Measurements from ENCODE around the gene CD99L2. TPM values are rescaled to one million over a fixed set of nuclear protein-coding genes. Genes with fewer than 3 reads are reported as not detected.

The CD99L2 gene
- total RNA-seq, 1 experiment from 2014 or later = 7.3 TPM

DNA sequence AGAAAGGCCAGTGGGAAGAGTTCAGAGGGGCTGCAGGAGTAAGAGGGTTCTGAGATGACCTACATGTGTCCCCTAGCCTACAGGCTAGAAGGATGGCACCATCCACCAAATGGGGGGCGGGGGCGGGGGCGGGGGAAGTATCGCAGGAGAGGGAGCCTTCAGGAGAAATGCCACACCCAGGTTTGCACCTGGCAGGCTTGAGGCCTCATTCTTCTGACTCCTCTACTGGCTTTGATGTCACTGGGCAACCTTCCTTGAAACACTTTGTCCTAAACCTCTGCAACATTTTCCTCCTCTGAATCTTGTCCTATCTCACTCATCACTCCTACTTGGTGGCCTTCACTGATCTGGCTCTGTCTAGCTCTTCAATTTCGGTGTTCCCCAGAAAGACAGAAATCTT is 24.0 kb downstream of the CD99L2 start:
- no CpG with 5 or more reads among the region's 5 CpGs for WGBS (ENCODE audit: extremely low coverage, insufficient read length, low lambda C conversion rate)

More for the DNA sequence above, 24.0 kb downstream of the CD99L2 start:
- no peak overlapping the region for H2BK5ac ChIP-seq (ENCODE audit: insufficient read length, low read length)
- Mint-ChIP-seq H3K36me3 (ENCODE audit: insufficient read depth in 1 of 3, low read depth in 3 of 3) (peaks cover 18 to 27% (median 20%) of the 10 kb centered on the region in 3 experiments), H3K9me3 (peaks cover 60 to 84% of the 10 kb centered on the region in 2 experiments), H3K4me1 (peaks cover 32 to 36% of the 10 kb centered on the region in 2 experiments), H3K27ac (peak overlapping the region in 2 of 3 experiments; percentile 49; a peak in 1 of 7 replicates), H3K4me3 (no peak overlapping the region), H3K27me3 (ENCODE audit: low read depth) (no peaks in the 10 kb centered on the region)
- no peak overlapping the region for H3K23ac ChIP-seq (ENCODE audit: insufficient read length, low read depth, low read length)
- peaks cover 2% of the 10 kb centered on the region; the same call in 1 of the 2 replicates for H3K79me2 ChIP-seq (ENCODE audit: insufficient read depth, low read length)
- no peak overlapping the region for H2BK12ac ChIP-seq (ENCODE audit: insufficient read length, low read depth, low read length)
- H3K4ac ChIP-seq (ENCODE audit: low read depth, low read length) = no peak overlapping the region
- H3K56ac ChIP-seq (ENCODE audit: insufficient read length, low read depth, low read length) = no peak overlapping the region
- H2BK15ac ChIP-seq (ENCODE audit: low read depth, low read length) = no peak overlapping the region
- no peak overlapping the region for H2BK20ac ChIP-seq (ENCODE audit: low read depth, low read length, poor library complexity, severe bottlenecking)
- no peak for DNase-seq
- H3K4me1 ChIP-seq (ENCODE audit: insufficient read depth, low read length) = peaks cover 10% of the 10 kb centered on the region; the same call in 1 of the 2 replicates
- H3T11ph ChIP-seq (ENCODE audit: low read length) = no peak overlapping the region
- H2AK5ac ChIP-seq (ENCODE audit: insufficient read length, low read length) = no peak overlapping the region
- no peak overlapping the region for H3K27ac ChIP-seq (ENCODE audit: insufficient read length, low read depth, low read length)
- TF ChIP-seq, protein P1, sequence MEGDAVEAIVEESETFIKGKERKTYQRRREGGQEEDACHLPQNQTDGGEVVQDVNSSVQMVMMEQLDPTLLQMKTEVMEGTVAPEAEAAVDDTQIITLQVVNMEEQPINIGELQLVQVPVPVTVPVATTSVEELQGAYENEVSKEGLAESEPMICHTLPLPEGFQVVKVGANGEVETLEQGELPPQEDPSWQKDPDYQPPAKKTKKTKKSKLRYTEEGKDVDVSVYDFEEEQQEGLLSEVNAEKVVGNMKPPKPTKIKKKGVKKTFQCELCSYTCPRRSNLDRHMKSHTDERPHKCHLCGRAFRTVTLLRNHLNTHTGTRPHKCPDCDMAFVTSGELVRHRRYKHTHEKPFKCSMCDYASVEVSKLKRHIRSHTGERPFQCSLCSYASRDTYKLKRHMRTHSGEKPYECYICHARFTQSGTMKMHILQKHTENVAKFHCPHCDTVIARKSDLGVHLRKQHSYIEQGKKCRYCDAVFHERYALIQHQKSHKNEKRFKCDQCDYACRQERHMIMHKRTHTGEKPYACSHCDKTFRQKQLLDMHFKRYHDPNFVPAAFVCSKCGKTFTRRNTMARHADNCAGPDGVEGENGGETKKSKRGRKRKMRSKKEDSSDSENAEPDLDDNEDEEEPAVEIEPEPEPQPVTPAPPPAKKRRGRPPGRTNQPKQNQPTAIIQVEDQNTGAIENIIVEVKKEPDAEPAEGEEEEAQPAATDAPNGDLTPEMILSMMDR (conservative IDR thresholded peaks at IDR 0.05) = no peak
- no peak overlapping the region for H4K91ac ChIP-seq (ENCODE audit: insufficient read length, low read depth, low read length)
- H3K18ac ChIP-seq (ENCODE audit: insufficient read length, low read depth, low read length) = no peak overlapping the region
- H4K20me1 ChIP-seq (ENCODE audit: control insufficient read depth, insufficient read depth, insufficient read length) = no peaks in the 10 kb centered on the region
- H3K14ac ChIP-seq (ENCODE audit: insufficient read depth, low read length) = no peak overlapping the region; the same call in 1 of the 2 replicates
- H3K23me2 ChIP-seq (ENCODE audit: insufficient read length, low read depth, low read length, poor library complexity, severe bottlenecking) = no peaks in the 10 kb centered on the region
- H2BK120ac ChIP-seq (ENCODE audit: low read depth, low read length, poor library complexity, severe bottlenecking) = no peak overlapping the region
- H4K8ac ChIP-seq (replicated peaks; ENCODE audit: insufficient read length, low read depth, low read length) = no peak overlapping the region
- H3K79me1 ChIP-seq (ENCODE audit: insufficient read depth, low read depth, low read length, poor library complexity, severe bottlenecking) = no peaks in the 10 kb centered on the region
- no peaks in the 10 kb centered on the region for H3K27me3 ChIP-seq (ENCODE audit: insufficient read depth, low read length)
- H2AFZ ChIP-seq (ENCODE audit: low read length) = no peak overlapping the region
- no peak overlapping the region for H3K9ac ChIP-seq (ENCODE audit: extremely low read depth, insufficient read length, low read length)
- peaks cover 6% of the 10 kb centered on the region for H3K9me3 ChIP-seq (ENCODE audit: control insufficient read depth, low read depth, low read length)
- no peak overlapping the region for H4K5ac ChIP-seq (ENCODE audit: insufficient read length, low read depth, low read length)
- no peak overlapping the region for H3K4me2 ChIP-seq (ENCODE audit: insufficient read depth, insufficient read length, low read length)
